SU-DHL-6 (cell line): Measurements from ENCODE around the gene CACNA2D4.

Experiments
- CTCF ChIP-seq: fragments of 200-600 bp; sonication (generic); IDR thresholded peaks from one replicate; pipeline ENCODE4 v1.5.1; 2017; ENCODE audit warnings: antibody characterized with exemption, mild to moderate bottlenecking, low read length, moderate library complexity; ENCODE audit not compliant: insufficient read depth, poor library complexity, severe bottlenecking
- EZH2phosphoT487 ChIP-seq: fragments of 200-600 bp; sonication (generic), shearing (Covaris generic); conservative IDR thresholded peaks from 2 replicates; pipeline ENCODE4 v1.6.1; 2018; ENCODE audit warnings: mild to moderate bottlenecking, antibody characterized with exemption, low read length, moderate library complexity, mixed read lengths

DNA sequence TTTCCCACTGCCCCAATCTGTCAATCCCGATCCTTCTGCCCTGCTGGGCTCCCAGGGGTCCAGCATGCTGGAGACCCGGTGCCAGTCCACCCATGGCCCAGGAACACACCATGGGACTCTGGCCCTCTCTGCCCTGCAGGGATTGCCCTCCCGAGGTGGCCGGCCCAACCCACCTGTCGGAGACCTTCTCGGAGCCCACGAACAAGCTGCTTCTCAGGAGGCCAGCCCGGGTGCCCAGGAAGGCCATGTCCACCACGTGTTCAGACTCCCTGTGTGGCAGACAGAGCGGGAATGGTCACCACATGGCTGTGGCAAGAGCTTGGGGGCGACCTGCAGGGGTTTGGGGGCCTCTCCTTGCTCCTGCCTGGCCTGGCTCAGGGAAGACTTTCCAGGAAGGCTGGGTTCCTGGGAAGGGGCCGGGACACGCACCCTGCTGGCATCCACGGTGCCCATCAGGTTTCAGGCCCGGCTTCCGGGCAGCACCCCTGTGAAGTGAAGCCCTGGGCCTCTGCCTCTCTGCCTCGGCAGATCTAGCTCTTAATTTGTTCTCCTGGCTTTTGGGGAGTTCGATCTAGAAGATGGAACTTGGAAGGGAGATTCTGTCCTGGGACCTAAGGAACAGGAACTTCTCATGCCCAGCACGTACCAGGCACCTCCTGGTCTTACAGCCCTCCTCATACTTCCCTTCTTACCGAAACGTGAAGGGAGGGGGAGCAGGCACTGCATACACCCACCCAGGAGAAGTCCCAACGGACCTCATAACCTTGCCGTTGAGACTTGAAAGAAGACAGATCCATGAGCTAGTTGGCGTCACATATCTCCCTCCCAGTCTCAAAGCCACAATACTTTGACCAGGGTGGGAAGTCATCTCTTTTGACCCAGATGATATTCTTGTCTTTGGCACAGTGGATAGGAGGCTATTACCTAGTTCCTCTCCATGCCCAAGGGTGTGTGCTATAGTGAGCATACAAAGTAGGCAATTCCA lies 71.7 kb downstream of the CACNA2D4 start:
- TF ChIP-seq CTCF (no peak), EZH2phosphoT487 (no peak)
